Measurements from ENCODE around the gene PTPN20. TPM values are rescaled to one million over a fixed set of nuclear protein-coding genes. Genes with fewer than 3 reads are reported as not detected.

The PTPN20 gene
- total RNA-seq, 1 experiment from 2014 or later: 0.96 TPM

- TF ChIP-seq HMGXB4 (CRISPR knock-in tag; IDR thresholded peaks at IDR 0.05) (no peak), SOX15 (CRISPR knock-in tag; IDR thresholded peaks at IDR 0.05) (no peak), MAX (CRISPR knock-in tag; IDR thresholded peaks at IDR 0.05) (no peak), JAZF1 (CRISPR knock-in tag; IDR thresholded peaks at IDR 0.05) (no peak), CREB1 (CRISPR knock-in tag; IDR thresholded peaks at IDR 0.05) (no peak), HMGA2 (CRISPR knock-in tag; IDR thresholded peaks at IDR 0.05) (no peak), EMX1 (CRISPR knock-in tag; IDR thresholded peaks at IDR 0.05) (no peak)
Observed at GRCh38 chr10:47023237-47024045, 112.2 kb downstream of the PTPN20 start (continued).

- ChIA-PET POLR2A (no interaction called here), CTCF (interaction anchor here (0.7 to 2.7 kb wide), 15 partner anchors 11 to 340 kb away, joined by 3 to 37 read pairs (median 5); partner anchors contain the start of gene GDF10)
- H3K4me3 Mint-ChIP-seq: no peak overlapping the region
- TF ChIP-seq PRRX2 (CRISPR knock-in tag; IDR thresholded peaks at IDR 0.05) (no peak), USF2 (CRISPR knock-in tag; IDR thresholded peaks at IDR 0.05) (no peak), TCF7 (CRISPR knock-in tag; IDR thresholded peaks at IDR 0.05; ENCODE audit: low read depth) (no peak), ZNF423 (CRISPR knock-in tag; IDR thresholded peaks at IDR 0.05) (no peak), JUN (CRISPR knock-in tag; IDR thresholded peaks at IDR 0.05) (no peak), FOXJ3 (CRISPR knock-in tag; IDR thresholded peaks at IDR 0.05; ENCODE audit: borderline replicate concordance) (no peak), ATF6 (CRISPR knock-in tag; IDR thresholded peaks at IDR 0.05) (no peak), ZBTB21 (CRISPR knock-in tag; IDR thresholded peaks at IDR 0.05; ENCODE audit: borderline replicate concordance) (no peak), E2F5 (CRISPR knock-in tag; IDR thresholded peaks at IDR 0.05) (no peak), FOXK1 (CRISPR knock-in tag; IDR thresholded peaks at IDR 0.05) (no peak), ZNF416 (CRISPR knock-in tag; IDR thresholded peaks at IDR 0.05) (no peak), NR1H2 (CRISPR knock-in tag; IDR thresholded peaks at IDR 0.05) (no peak), NR2C2 (CRISPR knock-in tag; IDR thresholded peaks at IDR 0.05) (no peak), RELA (CRISPR knock-in tag; IDR thresholded peaks at IDR 0.05; ENCODE audit: borderline replicate concordance) (no peak), ATF1 (CRISPR knock-in tag; IDR thresholded peaks at IDR 0.05) (no peak), ZNF671 (CRISPR knock-in tag; IDR thresholded peaks at IDR 0.05) (no peak), ELF4 (CRISPR knock-in tag; IDR thresholded peaks at IDR 0.05; ENCODE audit: low read depth) (no peak)
- no peaks in the 10 kb centered on the region for H3K27me3 Mint-ChIP-seq (ENCODE audit: low read depth)
- ATAC-seq (no peak), DNase-seq (ENCODE audit: low spot score) (no peak)
- no peak overlapping the region for H3K27ac Mint-ChIP-seq
- H3K36me3 Mint-ChIP-seq: no peaks in the 10 kb centered on the region
- H3K9me3 Mint-ChIP-seq: 0 out of 2 replicates have a peak, but pooled peaks cover 4% of the 10 kb centered on the region
- no peaks in the 10 kb centered on the region for H3K4me1 Mint-ChIP-seq
Observed at GRCh38 chr10:47024046-47024322, 112.8 kb downstream of the PTPN20 start.

Data from WTC11 (cell line).